SU-DHL-6 (cell line): Measurements from ENCODE around the gene CATSPER3.

Source experiments
- CTCF ChIP-seq: fragments of 200-600 bp; sonication (generic); IDR thresholded peaks from one replicate; pipeline ENCODE4 v1.5.1; 2017; ENCODE audit warnings: antibody characterized with exemption, mild to moderate bottlenecking, low read length, moderate library complexity; ENCODE audit not compliant: insufficient read depth, poor library complexity, severe bottlenecking
- EZH2phosphoT487 ChIP-seq: fragments of 200-600 bp; sonication (generic), shearing (Covaris generic); conservative IDR thresholded peaks from 2 replicates; pipeline ENCODE4 v1.6.1; 2018; ENCODE audit warnings: mild to moderate bottlenecking, antibody characterized with exemption, low read length, moderate library complexity, mixed read lengths

GRCh38 chr5:135040333-135041144 lies 72.8 kb downstream of the CATSPER3 start:
- TF ChIP-seq CTCF (no peak), EZH2phosphoT487 (no peak)
